ENCODE measurements around the gene FAM117B.
"Not testable (repeated sequence)": the region's sequence is repeated elsewhere in the genome, so short reads cannot be mapped to it uniquely, and the experiment has no call there.

DNA sequence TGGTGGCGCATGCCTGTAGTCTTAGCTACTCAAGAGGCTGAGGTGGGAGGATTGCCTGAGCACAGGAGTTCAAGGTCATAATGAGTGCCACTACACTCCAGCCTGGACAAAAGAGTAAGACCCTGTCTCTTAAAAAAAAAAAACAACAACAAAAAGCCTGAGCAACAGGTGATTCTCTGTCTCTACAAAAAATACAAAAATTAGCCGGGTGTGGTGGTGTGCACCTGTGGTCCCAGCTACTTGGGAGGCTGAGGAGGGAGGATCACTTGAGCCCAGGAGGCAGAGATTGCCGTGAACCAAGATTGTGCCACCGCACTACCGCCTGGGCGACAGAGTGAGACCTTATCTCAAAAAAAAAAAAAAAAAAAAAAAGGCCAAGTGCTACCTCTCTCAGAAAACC, 40.3 kb downstream of the FAM117B start:
- TF ChIP-seq, protein P1, sequence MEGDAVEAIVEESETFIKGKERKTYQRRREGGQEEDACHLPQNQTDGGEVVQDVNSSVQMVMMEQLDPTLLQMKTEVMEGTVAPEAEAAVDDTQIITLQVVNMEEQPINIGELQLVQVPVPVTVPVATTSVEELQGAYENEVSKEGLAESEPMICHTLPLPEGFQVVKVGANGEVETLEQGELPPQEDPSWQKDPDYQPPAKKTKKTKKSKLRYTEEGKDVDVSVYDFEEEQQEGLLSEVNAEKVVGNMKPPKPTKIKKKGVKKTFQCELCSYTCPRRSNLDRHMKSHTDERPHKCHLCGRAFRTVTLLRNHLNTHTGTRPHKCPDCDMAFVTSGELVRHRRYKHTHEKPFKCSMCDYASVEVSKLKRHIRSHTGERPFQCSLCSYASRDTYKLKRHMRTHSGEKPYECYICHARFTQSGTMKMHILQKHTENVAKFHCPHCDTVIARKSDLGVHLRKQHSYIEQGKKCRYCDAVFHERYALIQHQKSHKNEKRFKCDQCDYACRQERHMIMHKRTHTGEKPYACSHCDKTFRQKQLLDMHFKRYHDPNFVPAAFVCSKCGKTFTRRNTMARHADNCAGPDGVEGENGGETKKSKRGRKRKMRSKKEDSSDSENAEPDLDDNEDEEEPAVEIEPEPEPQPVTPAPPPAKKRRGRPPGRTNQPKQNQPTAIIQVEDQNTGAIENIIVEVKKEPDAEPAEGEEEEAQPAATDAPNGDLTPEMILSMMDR (conservative IDR thresholded peaks at IDR 0.05; ENCODE audit: low read depth, low read length): not testable (repeated sequence)
- TF ChIP-seq EZH2 (IDR thresholded peaks at IDR 0.05; ENCODE audit: borderline replicate concordance, low read depth, low read length, poor library complexity, severe bottlenecking): not testable (repeated sequence)

All from A673 (cell line).